GM12891 (cell line): ENCODE results near the gene FEN1.

Source experiments
- POLR2A ChIP-seq: IDR thresholded peaks from 2 replicates; pipeline ENCODE4 v1.6.1; 2011; ENCODE audit warnings: low read depth, low read length, control low read depth
- POLR2AphosphoS5 ChIP-seq: IDR thresholded peaks from 2 replicates; pipeline ENCODE4 v1.6.1; 2011; ENCODE audit warnings: low read depth, low read length, control low read depth
- SPI1 ChIP-seq: IDR thresholded peaks from 2 replicates; pipeline ENCODE4 v1.6.1; 2011; ENCODE audit warnings: low read depth, low read length, control low read depth
- TAF1 ChIP-seq: IDR thresholded peaks from 2 replicates; pipeline ENCODE4 v1.6.1; 2011; ENCODE audit warnings: low read depth, low read length, control low read depth

- TF ChIP-seq POLR2AphosphoS5 (no peak), POLR2A (no peak), SPI1 (no peak), TAF1 (no peak)
Observed at GRCh38 chr11:61769946-61770683, 22.6 kb upstream of the FEN1 start.
